Subcutaneous abdominal adipose tissue (tissue), 5 donors: ENCODE data around the gene HYOU1.
"Not testable (repeated sequence)": the region's sequence is repeated elsewhere in the genome, so short reads cannot be mapped to it uniquely, and the experiment has no call there.

Source experiments
- H3K27ac ChIP-seq: one replicate; pipeline ENCODE4 v1.7.0; 2013; ENCODE audit warnings: low read depth, mild to moderate bottlenecking, inconsistent platforms, low read length, moderate library complexity
- H3K27me3 ChIP-seq, 5 donors: one replicate each; pipeline ENCODE4 v1.7.0; 2013; ENCODE audit warnings: low read length in 5 of 5, inconsistent platforms in 1 of 5; ENCODE audit not compliant: control insufficient read depth in 5 of 5, insufficient read depth in 4 of 5
- H3K36me3 ChIP-seq, 5 donors: one replicate each; pipeline ENCODE4 v1.7.0; 2013; ENCODE audit warnings: low read length in 5 of 5; ENCODE audit not compliant: control insufficient read depth in 5 of 5, insufficient read depth in 5 of 5
- H3K4me1 ChIP-seq, 5 donors: one replicate each; pipeline ENCODE4 v1.7.0; 2013; ENCODE audit warnings: low read length in 5 of 5, mild to moderate bottlenecking in 3 of 5, moderate library complexity in 1 of 5; ENCODE audit not compliant: control insufficient read depth in 5 of 5, insufficient read depth in 5 of 5
- H3K4me3 ChIP-seq, 5 donors: one replicate each; pipeline ENCODE4 v1.7.0; 2013; ENCODE audit warnings: low read length in 5 of 5, low read depth in 1 of 5
- H3K9ac ChIP-seq, 5 donors: one replicate each; pipeline ENCODE4 v1.7.0; 2013; ENCODE audit warnings: low read length in 5 of 5, mild to moderate bottlenecking in 4 of 5, moderate library complexity in 3 of 5
- H3K9me3 ChIP-seq, 5 donors: one replicate each; pipeline ENCODE4 v1.7.0; 2013; ENCODE audit warnings: low read length in 5 of 5; ENCODE audit not compliant: control insufficient read depth in 5 of 5
- donor health status: healthy.
- donor health status: healthy.
- donor health status: healthy.
- donor health status: healthy.
- donor health status: healthy.

Gene HYOU1

DNA sequence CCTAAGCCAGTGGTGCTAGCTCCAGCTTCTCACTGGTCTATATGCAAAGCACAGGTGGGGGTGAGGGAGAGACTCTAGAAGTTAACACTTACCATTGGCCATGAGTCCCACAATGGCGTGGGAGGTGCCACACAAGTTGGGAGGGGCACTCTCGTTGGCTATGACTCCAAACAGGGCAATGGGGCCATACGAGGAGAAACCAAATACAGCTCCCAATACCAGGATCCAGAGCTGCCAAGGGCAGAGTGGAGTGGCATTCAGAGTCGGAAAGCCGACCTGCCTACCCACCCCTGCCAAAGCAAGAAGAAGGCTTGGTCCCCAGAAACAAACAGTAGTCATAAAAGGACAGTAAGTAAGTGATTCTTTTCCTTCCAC, 31.9 kb downstream of the HYOU1 start:
- H3K9ac ChIP-seq, result peak overlapping the region in 3 of 5 donors; percentile 2 to 51 (median 26)
- H3K4me1 ChIP-seq, result peaks cover 0 to 51% (median 43%) of the 10 kb centered on the region in 5 donors
- peaks cover 12 to 61% (median 48%) of the 10 kb centered on the region in 5 donors for H3K36me3 ChIP-seq
- H3K9me3 ChIP-seq, result no peaks in the 10 kb centered on the region
- H3K4me3 ChIP-seq, result peak overlapping the region in 3 of 5 donors; percentile 22 to 32 (median 31)
- peak overlapping the region; percentile 15 for H3K27ac ChIP-seq
- no peaks in the 10 kb centered on the region for H3K27me3 ChIP-seq

DNA sequence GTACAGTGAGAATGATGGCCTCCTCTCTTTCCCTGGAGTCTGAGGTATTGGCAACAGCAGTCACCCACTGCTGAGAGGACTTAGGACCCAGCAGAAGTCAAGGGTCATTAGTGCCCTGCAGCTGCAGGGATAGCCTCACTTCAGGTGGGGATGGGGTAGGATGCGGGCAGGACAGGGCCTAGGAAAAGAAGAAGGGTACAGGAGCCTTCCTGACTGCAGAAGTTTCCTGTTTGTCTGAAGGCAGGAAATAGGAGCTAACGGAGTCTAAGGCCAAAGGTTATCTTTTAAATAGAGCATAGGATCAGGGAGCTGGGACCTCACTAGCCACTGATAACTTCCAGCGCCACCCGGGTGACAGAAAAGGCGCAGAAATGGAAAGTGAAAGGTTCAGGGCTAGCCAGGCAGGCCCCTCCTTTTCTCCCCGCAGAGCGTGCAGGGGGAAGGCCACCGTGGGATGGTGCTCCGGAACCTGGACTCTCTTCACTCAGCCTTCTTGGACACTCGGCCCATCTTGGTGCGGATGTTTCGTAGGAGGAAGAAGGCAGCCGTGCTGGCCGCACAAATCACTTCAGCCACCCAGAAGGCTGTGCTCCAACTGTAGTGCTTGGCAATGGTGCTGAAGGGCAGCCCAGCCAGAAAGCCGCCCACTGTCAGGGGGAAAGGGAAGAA, 32.4 kb downstream of the HYOU1 start:
- Histone ChIP-seq H3K27me3 (no peaks in the 10 kb centered on the region), H3K27ac (peak overlapping the region; percentile 15), H3K4me1 (peaks cover 5 to 51% (median 43%) of the 10 kb centered on the region in 5 donors), H3K9ac (peak overlapping the region in 3 of 5 donors; percentile 2 to 38 (median 26)), H3K9me3 (no peaks in the 10 kb centered on the region), H3K36me3 (peaks cover 12 to 61% (median 48%) of the 10 kb centered on the region in 5 donors), H3K4me3 (peak overlapping the region in 4 of 5 donors; percentile 8 to 32 (median 26))

DNA sequence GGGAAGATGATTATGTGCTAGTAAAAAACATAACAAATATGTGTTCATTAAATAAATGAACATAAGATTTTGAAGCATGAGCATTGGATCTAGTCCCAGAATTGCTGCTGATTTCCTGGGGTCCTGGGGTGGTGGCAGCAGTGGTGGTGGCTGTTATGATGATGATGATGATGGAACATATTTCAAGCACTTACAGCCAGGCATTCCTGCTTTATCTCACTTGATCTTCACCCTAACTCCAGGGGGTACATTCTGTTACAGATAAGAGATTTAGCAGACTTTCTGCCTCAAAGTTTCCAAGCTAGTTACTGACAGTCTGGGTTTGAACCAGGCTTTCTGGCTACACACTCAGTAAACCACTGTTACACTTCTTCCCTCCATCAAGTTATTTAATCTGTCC, 33.3 kb downstream of the HYOU1 start:
- Histone ChIP-seq H3K4me3 (no peak overlapping the region), H3K27me3 (no peaks in the 10 kb centered on the region), H3K36me3 (peaks cover 12 to 61% (median 48%) of the 10 kb centered on the region in 5 donors), H3K9ac (no peak overlapping the region), H3K27ac (no peak overlapping the region), H3K4me1 (peaks cover 5 to 49% (median 43%) of the 10 kb centered on the region in 5 donors), H3K9me3 (no peaks in the 10 kb centered on the region)

DNA sequence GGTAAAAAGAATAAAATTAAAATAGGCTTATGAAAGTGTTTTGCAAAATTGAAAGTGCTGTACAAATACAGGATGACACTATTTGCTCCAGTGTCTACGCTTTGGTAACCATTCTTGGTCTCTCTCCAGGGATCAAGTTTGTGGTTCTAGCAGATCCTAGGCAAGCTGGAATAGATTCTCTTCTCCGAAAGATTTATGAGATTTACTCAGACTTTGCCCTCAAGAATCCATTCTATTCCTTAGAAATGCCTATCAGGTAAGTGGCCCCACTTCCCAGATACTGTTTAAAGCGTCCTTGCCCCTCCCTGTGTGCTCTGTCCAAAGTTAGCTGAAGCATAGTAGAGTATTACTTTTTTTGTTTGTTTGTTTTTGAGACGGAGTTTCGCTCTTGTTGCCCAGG, 35.4 kb downstream of the HYOU1 start:
- H3K27ac ChIP-seq, result no peak overlapping the region
- no peaks in the 10 kb centered on the region for H3K9me3 ChIP-seq
- H3K27me3 ChIP-seq, result no peaks in the 10 kb centered on the region
- peaks cover 12 to 54% (median 38%) of the 10 kb centered on the region in 5 donors for H3K36me3 ChIP-seq
- no peak overlapping the region for H3K9ac ChIP-seq
- H3K4me1 ChIP-seq, result peaks cover 8 to 53% (median 48%) of the 10 kb centered on the region in 5 donors
- H3K4me3 ChIP-seq, result no peak overlapping the region

DNA sequence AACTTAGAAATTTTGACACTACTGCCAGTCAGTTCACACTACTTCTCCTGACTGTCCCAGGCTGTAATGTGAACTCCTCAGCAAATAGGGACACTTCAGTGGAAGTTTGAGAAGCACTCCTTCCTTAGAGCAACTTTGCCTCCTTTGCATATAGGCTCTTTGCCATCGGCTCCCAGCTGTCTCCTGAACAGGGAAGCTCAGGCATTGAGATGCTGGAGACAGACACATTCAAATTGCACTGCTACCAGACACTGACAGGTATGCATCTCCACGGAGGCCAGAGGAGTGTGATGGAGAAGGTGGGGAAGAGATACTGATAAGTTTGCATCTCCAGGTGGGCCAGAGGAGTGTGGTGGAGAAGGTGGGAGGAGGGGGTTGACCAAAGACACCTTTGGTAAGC, 37.0 kb downstream of the HYOU1 start:
- Histone ChIP-seq H3K27ac (no peak overlapping the region), H3K27me3 (no peaks in the 10 kb centered on the region), H3K36me3 (peaks cover 16 to 55% (median 50%) of the 10 kb centered on the region in 5 donors), H3K4me1 (peaks cover 8 to 47% (median 39%) of the 10 kb centered on the region in 5 donors), H3K4me3 (peak overlapping the region in 4 of 5 donors; percentile 42 to 99 (median 72)), H3K9ac (peak overlapping the region in 2 of 5 donors; percentile 48 to 97), H3K9me3 (no peaks in the 10 kb centered on the region)

DNA sequence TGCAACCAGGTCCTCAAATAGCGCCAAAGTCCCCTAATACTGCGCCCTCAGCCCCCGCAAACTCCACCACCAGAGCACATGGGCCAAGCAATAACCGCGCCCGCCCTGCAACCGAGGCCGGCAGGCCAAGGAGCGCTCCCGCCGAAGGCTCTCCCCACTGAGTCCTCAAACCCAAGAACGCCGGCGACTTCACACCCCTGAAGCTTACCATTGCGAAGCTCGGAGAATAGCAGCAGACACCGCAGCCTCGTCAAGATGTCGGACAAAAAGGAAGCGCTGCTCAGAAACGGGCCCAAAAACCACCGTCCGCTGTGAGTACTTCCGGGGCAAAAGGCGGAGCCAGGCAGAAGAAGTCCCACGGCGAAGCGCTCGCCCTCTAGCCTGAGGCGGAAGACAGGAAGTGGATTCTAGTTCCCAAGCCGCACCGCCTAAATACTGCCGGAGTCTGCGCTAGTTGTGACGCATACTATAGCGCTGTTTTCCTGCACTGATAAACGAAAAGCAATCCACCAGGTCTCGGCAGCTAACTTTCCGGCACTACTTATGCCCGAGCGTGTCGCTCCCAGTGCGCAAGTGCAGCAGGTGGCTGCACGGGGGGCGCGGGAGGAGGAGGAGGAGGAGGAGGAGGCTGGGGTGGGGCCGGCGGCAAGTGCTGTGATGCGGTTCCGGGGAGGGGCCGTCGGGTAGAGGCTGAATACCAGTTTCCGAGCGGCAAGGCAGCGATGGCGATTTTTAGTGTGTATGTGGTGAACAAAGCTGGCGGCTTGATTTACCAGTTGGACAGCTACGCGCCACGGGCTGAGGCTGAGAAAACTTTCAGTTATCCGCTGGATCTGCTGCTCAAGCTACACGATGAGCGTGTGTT, 38.7 kb downstream of the HYOU1 start, which contains the start of the genes RPS25 and TRAPPC4:
Gene RPS25, minus strand, starts transcription at position 270 of the 865 bp plus-strand sequence. Its CDS starts 59 bp downstream, at position 211.
Gene TRAPPC4, plus strand, starts transcription at position 693 of the 865 bp plus-strand sequence. Its CDS starts 30 bp downstream, at position 723.
- no peaks in the 10 kb centered on the region for H3K9me3 ChIP-seq
- peak within 1 kb of the TSS; percentile 94 for H3K27ac ChIP-seq
- H3K4me1 ChIP-seq, result peaks cover 8 to 39% (median 30%) of the 10 kb centered on the region in 5 donors
- no peaks in the 10 kb centered on the region for H3K27me3 ChIP-seq
- peaks cover 18 to 53% (median 43%) of the 10 kb centered on the region in 5 donors for H3K36me3 ChIP-seq
- peak within 1 kb of the TSS; percentile 98 to 100 (median 99) for H3K4me3 ChIP-seq
- H3K9ac ChIP-seq, result peak within 1 kb of the TSS; percentile 77 to 97 (median 96)

DNA sequence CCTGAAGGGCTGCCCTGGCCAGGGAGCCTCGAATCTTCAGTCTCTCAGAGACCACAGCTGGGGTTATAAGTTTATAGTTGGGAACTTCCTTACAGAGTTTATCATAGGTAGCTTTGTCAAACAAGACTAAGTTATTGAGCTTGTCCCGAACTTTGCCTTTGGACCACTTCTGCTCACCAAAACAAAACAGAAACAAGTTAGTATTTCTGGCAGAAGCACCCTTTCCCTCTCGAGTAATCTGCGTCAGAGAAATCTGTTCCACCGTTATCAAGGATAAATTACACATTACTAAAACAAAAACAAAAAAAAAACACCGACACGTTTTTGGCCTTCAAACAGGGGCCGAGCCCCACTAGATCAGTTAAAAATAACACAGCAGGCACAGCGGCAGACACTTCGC, 39.6 kb downstream of the HYOU1 start:
- peak overlapping the region; percentile 77 to 97 (median 96) for H3K9ac ChIP-seq
- peak overlapping the region; percentile 94 for H3K27ac ChIP-seq
- H3K27me3 ChIP-seq, H3K9me3 ChIP-seq: not testable (repeated sequence)
- peaks cover 25 to 52% (median 44%) of the 10 kb centered on the region in 5 donors for H3K36me3 ChIP-seq
- H3K4me1 ChIP-seq, result peaks cover 8 to 39% (median 30%) of the 10 kb centered on the region in 5 donors
- peak overlapping the region; percentile 98 to 100 (median 99) for H3K4me3 ChIP-seq

DNA sequence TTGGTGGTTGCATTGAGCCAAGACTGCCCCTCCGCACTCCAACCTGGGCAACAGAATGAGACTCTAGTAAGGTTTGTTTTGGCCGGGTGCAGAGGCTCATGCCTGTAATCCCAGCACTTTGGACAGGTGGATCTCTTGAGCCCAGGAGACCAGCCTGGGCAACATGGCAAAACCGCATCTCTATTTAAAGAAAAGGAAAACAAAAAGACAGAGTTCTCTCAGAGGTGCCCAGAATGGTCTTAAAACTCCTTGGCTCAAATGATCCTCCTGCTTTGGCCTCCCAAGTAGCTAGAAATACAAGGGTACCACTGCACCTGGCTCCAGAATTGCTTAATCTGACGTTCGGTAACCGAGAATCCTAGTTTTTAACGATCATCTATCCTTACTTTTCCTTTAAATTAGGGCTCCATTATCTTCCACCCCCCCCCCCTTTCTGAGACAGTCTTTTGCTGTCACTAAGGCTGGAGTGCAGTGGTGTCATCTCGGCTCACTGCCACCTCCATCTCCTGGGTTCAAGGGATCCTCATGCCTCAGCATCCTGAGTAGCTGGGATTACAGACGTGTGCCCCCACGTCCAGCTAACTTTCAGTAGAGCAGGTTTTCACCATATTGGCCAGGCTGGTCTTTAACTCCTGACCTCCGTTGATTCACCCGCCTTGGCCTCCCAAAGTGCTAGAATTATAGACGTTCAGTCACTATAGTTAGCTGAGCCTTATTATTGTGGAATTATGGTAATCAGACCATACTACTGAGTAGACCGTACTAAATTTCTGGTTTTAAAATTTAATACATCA, 40.6 kb downstream of the HYOU1 start:
- Histone ChIP-seq H3K9ac (peak overlapping the region in 4 of 5 donors; percentile 28 to 96 (median 38)), H3K36me3 (peaks cover 24 to 52% (median 47%) of the 10 kb centered on the region in 5 donors), H3K27ac (peak overlapping the region; percentile 94), H3K4me3 (peak overlapping the region in 2 of 5 donors; percentile 98 to 100), H3K27me3 (no peaks in the 10 kb centered on the region), H3K9me3 (no peaks in the 10 kb centered on the region), H3K4me1 (peaks cover 8 to 39% (median 30%) of the 10 kb centered on the region in 5 donors)

DNA sequence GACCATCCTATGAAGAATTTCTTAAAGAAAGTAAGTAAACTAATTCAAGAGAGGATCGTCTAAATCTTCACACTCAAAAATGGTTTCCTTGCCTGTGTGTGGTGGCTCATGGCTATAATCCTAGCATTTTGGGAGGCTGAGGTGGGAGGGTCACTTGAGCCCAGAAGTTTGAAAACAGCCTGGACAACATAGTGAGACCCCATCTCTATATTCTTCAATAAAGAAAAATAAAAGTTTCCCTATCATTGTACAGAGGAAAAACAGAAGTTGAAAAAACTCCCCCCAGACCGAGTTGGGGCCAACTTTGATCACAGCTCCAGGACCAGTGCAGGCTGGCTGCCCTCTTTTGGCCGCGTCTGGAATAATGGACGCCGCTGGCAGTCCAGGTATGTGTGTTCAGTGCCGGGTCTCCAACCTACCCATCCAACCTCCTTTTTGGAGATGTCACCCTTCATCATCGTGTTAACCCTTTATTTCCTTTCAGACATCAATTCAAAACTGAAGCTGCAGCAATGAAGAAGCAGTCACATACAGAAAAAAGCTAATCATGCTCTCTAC, 41.9 kb downstream of the HYOU1 start:
- no peaks in the 10 kb centered on the region for H3K27me3 ChIP-seq
- H3K4me1 ChIP-seq, result peaks cover 8 to 33% (median 29%) of the 10 kb centered on the region in 5 donors
- no peaks in the 10 kb centered on the region for H3K9me3 ChIP-seq
- H3K27ac ChIP-seq, result no peak overlapping the region
- H3K9ac ChIP-seq, result no peak overlapping the region
- peaks cover 23 to 59% (median 58%) of the 10 kb centered on the region in 5 donors for H3K36me3 ChIP-seq
- no peak overlapping the region for H3K4me3 ChIP-seq
